GM12891 (cell line): Measurements from ENCODE around the gene SNX15.

Experiments
- POLR2A ChIP-seq: IDR thresholded peaks from 2 replicates; pipeline ENCODE4 v1.6.1; 2011; ENCODE audit warnings: low read depth, low read length, control low read depth
- POLR2AphosphoS5 ChIP-seq: IDR thresholded peaks from 2 replicates; pipeline ENCODE4 v1.6.1; 2011; ENCODE audit warnings: low read depth, low read length, control low read depth
- SPI1 ChIP-seq: IDR thresholded peaks from 2 replicates; pipeline ENCODE4 v1.6.1; 2011; ENCODE audit warnings: low read depth, low read length, control low read depth
- TAF1 ChIP-seq: IDR thresholded peaks from 2 replicates; pipeline ENCODE4 v1.6.1; 2011; ENCODE audit warnings: low read depth, low read length, control low read depth

DNA sequence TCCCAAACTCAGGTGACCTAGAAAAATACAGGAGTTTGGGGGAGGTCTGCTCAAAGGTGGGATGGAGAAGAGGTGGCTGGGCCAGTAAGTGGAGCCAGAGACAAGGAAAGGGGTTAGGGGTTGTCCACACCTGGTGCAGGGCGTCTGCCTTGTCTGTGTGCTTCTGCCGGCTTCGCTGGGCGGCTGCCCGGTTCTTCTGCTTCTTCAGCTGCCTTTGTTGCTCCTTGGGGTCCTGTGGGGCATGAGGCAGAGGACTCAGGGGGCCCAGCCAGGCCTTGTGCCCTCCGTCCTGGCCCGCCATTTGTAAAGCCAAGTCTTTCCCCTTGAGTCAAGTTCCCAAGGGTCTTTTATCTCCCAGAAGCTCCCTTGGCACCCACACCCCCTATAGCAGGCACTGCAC is 32.9 kb upstream of the SNX15 start:
- TF ChIP-seq POLR2AphosphoS5: no peak
- TF ChIP-seq POLR2A: no peak
- no peak for TF ChIP-seq TAF1
- no peak for TF ChIP-seq SPI1
